Chondrocyte (in vitro differentiated cells): ENCODE data around the gene ZNF697. TPM values are rescaled to one million over a fixed set of nuclear protein-coding genes. Genes with fewer than 3 reads are reported as not detected.

Experiments used
- DNase-seq: peaks from one replicate; pipeline ENCODE4 v3.0.0; 2021; ENCODE audit warnings: mixed read lengths, low spot score
- H3K27ac Mint-ChIP-seq: one replicate; pipeline ENCODE4 v1.8.0; 2021; ENCODE audit warnings: mild to moderate bottlenecking, moderate library complexity, mixed read lengths; ENCODE audit not compliant: unreplicated experiment
- H3K27me3 Mint-ChIP-seq: 2 replicates; pipeline ENCODE4 v1.8.0; 2021; ENCODE audit warnings: low read depth, mixed read lengths
- H3K36me3 Mint-ChIP-seq: 2 replicates; pipeline ENCODE4 v1.8.0; 2021; ENCODE audit warnings: low read depth, mixed read lengths
- H3K4me1 Mint-ChIP-seq: 2 replicates; pipeline ENCODE4 v1.8.0; 2021; ENCODE audit warnings: low read depth, mild to moderate bottlenecking, mixed read lengths
- H3K4me3 Mint-ChIP-seq: one replicate; pipeline ENCODE4 v1.8.0; 2021; ENCODE audit warnings: mild to moderate bottlenecking, moderate library complexity, mixed read lengths; ENCODE audit not compliant: unreplicated experiment
- H3K9me3 Mint-ChIP-seq: 2 replicates; pipeline ENCODE4 v1.8.0; 2021; ENCODE audit warnings: low read depth, mixed read lengths
- CTCF ChIP-seq: fragments of 200-600 bp; sonication (generic); IDR thresholded peaks from 2 replicates; pipeline ENCODE4 v1.5.0; 2021; ENCODE audit warnings: antibody characterized with exemption, mild to moderate bottlenecking, moderate library complexity
- total RNA-seq: library from RNA; stranded (reverse); gene quantifications from 3 replicates; pipeline ENCODE4 v1.2.1, GENCODE V29; 2021

ZNF697 gene
- total RNA-seq, 1 donor from 2014 or later = 13.6 TPM

GRCh38 chr1:119632841-119633240 is 15.2 kb downstream of the ZNF697 start:
- no peak overlapping the region for H3K4me3 Mint-ChIP-seq
- H3K4me1 Mint-ChIP-seq = peaks cover 54% of the 10 kb centered on the region
- H3K27ac Mint-ChIP-seq = peak overlapping the region; percentile 77
- H3K27me3 Mint-ChIP-seq = no peaks in the 10 kb centered on the region
- TF ChIP-seq CTCF = no peak
- DNase-seq = no peak
- peaks cover 3% of the 10 kb centered on the region for H3K36me3 Mint-ChIP-seq
- no peaks in the 10 kb centered on the region for H3K9me3 Mint-ChIP-seq

- peaks cover 60% of the 10 kb centered on the region for H3K4me1 Mint-ChIP-seq
- H3K27ac Mint-ChIP-seq = peak overlapping the region; percentile 77
- TF ChIP-seq CTCF = no peak
- H3K9me3 Mint-ChIP-seq = no peaks in the 10 kb centered on the region
- DNase-seq = no peak
- H3K36me3 Mint-ChIP-seq = peaks cover 3% of the 10 kb centered on the region
- peak overlapping the region; percentile 23 for H3K4me3 Mint-ChIP-seq
- H3K27me3 Mint-ChIP-seq = no peaks in the 10 kb centered on the region
These were observed 16.0 kb downstream of the ZNF697 start for GRCh38 chr1:119632103-119632490.

GRCh38 chr1:119631433-119632102 is 16.5 kb downstream of the ZNF697 start:
- no peaks in the 10 kb centered on the region for H3K27me3 Mint-ChIP-seq
- H3K9me3 Mint-ChIP-seq = no peaks in the 10 kb centered on the region
- peak overlapping the region; percentile 23 for H3K4me3 Mint-ChIP-seq
- DNase-seq = no peak
- H3K27ac Mint-ChIP-seq = peak overlapping the region; percentile 77
- peaks cover 65% of the 10 kb centered on the region for H3K4me1 Mint-ChIP-seq
- TF ChIP-seq CTCF = no peak
- H3K36me3 Mint-ChIP-seq = peaks cover 3% of the 10 kb centered on the region

- TF ChIP-seq CTCF = no peak
- no peak for DNase-seq
- Mint-ChIP-seq H3K9me3 (no peaks in the 10 kb centered on the region), H3K4me3 (no peak overlapping the region), H3K4me1 (peaks cover 70% of the 10 kb centered on the region), H3K36me3 (peaks cover 3% of the 10 kb centered on the region), H3K27me3 (no peaks in the 10 kb centered on the region), H3K27ac (peak overlapping the region; percentile 73)
These were observed 17.0 kb downstream of the ZNF697 start for GRCh38 chr1:119631086-119631432.

- Mint-ChIP-seq H3K27me3 (no peaks in the 10 kb centered on the region), H3K27ac (peak overlapping the region; percentile 74), H3K4me1 (peaks cover 51% of the 10 kb centered on the region), H3K36me3 (peaks cover 14% of the 10 kb centered on the region), H3K4me3 (no peak overlapping the region), H3K9me3 (no peaks in the 10 kb centered on the region)
- DNase-seq = no peak
- no peak for TF ChIP-seq CTCF
These were observed 21.2 kb downstream of the ZNF697 start for GRCh38 chr1:119626841-119627240.
